Fibroblast of skin of back (primary cell): Measurements from ENCODE around the gene PCNX3. TPM values are rescaled to one million over a fixed set of nuclear protein-coding genes. Genes with fewer than 3 reads are reported as not detected.

Experiments used
- DNase-seq: peaks from one replicate; pipeline ENCODE4 v3.0.0-alpha.2; 2013
- polyA plus RNA-seq, 2 experiments: library from polyadenylated mRNA; unstranded; fragments of 120-200 nt; gene quantifications; one replicate each; pipeline ENCODE4 v1.2.1, GENCODE V29; 2013; ENCODE audit not compliant: insufficient read length in 2 of 2

The PCNX3 gene
- 37.4 TPM for polyA plus RNA-seq (2013, experiment 1 of 2; ENCODE audit: insufficient read length)
- 19.9 TPM for polyA plus RNA-seq (2013, experiment 2 of 2; ENCODE audit: insufficient read length)

DNA sequence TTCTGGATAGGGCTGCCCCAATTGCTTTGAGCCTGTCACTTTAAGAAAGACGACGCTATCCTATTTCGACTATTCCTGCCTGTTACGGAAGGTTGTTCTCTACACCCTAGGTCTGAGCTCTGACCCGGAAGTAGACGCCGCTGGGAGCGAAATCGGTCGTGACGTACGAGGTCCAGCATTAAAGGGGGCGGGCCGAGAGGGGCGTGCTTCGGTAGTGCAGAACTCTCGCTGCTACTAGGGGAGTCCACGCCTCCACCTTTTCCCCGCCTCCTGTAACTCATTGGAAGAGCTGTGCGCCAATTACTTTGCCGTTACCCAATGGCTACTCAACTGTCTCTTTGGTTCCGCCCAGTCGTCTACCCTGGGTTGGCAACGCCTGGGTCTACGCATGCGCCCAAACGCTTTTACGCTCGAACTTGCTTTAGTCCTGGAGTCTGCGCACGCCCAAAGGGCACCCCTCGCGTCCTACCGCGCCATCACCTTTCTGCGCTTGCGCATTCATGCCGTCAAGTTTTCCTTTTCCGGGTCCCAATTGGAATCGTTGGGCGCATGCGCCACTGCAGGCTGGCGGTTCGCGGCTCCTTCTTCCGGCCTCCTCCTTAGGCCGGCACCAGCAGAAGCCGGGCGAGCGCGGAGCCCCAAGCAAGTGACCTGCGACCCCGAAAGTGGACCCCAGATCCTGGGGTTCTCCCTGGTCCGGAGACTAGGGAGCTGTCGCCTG, at the start of gene PCNX3:
Gene PCNX3 (plus strand): TSS at position 548 of the 721 bp plus-strand sequence. CDS start 536 bp downstream, outside the sequence.
- DNase-seq = peak; percentile 100

DNA sequence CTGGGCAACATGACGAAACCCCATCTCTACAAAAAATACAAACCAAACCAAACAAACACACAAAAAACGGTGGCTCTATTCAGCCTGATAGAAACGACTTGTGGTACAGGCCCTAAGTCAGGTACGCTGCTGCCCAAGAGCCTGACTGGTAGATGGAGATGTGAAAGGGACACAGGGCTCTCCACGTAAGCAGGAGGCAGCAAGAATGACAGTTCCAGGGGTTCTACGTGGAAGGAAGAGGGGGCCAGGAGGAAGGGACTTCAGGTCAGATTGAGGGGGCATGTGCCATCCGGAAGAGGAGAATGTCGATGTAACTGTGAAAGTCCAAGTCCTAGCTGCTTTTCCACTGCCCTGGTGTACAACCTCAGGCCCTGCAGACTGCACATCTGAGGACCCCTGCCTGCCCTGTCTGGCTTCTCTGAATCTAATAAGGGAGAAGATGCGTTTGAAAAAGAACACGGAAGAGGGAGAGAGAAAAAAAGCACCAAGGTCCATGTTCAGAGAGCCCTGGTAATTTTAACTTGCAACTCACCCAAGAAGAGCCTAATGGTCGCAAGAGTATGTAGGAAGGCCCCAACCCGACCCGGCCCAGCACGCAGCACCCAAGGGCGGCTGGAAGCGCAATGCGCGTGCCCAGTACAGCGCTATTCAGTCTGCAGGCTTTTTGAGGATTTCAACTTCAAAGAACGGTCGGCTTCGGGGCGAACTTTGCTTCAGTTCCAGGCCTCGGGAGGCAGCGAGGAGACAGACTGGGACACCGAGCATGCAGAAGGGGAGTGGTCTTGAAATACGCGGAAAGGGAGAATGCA, 46.2 kb upstream of the PCNX3 start:
- no peak for DNase-seq

- peak; percentile 99 for DNase-seq
Measured at GRCh38 chr11:65569973-65570918, 45.3 kb upstream of the PCNX3 start, which contains the start of gene ZNRD2. Gene ZNRD2, plus strand, starts transcription at chr11:65570477. Its CDS starts 15 bp downstream, at chr11:65570492.

- DNase-seq = no peak
Measured at GRCh38 chr11:65571420-65571819, 44.2 kb upstream of the PCNX3 start.

GRCh38 chr11:65571940-65572339, 43.6 kb upstream of the PCNX3 start:
- DNase-seq = peak; percentile 56

DNA sequence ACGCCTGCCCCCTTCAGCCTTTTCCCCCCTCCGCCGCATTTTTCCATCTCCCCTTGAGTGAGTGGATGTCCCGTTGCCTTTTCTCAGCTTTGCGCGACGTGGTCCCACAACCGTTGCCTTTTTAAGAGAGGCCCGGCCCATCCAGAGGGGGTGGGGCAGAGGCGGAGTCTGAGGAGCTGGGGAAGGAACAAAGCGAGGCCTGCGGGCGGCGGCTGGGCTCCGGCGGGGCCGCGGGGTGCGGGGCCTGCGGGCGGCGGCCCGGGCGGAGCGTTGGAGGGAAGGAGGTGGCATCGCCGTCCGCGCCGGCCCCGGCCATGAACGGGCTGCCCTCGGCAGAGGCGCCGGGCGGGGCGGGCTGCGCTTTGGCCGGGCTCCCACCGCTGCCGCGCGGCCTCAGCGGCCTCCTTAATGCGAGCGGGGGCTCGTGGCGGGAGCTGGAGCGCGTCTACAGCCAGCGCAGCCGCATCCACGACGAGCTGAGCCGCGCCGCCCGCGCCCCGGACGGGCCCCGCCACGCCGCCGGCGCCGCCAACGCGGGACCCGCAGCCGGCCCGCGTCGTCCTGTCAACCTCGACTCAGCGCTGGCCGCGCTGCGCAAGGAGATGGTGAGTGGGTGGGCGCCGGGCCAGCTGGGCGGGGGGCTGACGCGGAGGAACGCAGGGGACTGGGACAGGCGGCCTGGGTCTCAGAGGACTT, 43.1 kb upstream of the PCNX3 start, which contains the start of gene FAM89B:
Gene FAM89B (plus strand): TSS at position 183 of the 696 bp plus-strand sequence. CDS start 132 bp downstream, at position 315.
- DNase-seq = peak; percentile 89

DNA sequence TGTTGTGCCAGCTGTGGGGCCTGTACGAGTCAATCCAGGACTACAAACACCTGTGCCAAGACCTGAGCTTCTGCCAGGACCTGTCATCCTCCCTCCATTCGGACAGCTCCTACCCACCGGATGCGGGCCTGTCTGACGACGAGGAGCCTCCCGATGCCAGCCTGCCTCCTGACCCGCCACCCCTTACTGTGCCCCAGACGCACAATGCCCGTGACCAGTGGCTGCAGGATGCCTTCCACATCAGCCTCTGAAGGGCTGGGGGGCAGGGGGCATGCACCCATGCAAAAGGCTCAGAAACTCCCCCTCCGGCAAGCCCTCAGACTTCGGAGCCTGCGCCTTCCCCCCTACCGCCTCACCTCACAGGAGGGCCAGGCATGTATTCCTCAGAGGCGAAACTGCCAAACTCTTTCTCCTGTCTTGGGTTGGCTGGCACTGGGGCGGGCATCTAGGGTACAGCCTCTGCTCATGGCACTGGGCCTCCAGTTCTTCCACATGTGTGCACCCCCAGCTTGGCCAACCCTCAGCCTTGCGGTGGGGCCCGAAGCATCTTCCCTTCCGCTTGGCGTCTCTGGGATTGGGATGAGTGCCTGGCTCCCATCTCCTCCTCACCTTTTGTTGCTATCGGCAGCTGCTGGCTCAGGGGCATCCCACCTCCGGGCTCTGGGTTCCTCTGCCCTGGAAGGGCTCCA, 42.0 kb upstream of the PCNX3 start:
- no peak for DNase-seq

DNA sequence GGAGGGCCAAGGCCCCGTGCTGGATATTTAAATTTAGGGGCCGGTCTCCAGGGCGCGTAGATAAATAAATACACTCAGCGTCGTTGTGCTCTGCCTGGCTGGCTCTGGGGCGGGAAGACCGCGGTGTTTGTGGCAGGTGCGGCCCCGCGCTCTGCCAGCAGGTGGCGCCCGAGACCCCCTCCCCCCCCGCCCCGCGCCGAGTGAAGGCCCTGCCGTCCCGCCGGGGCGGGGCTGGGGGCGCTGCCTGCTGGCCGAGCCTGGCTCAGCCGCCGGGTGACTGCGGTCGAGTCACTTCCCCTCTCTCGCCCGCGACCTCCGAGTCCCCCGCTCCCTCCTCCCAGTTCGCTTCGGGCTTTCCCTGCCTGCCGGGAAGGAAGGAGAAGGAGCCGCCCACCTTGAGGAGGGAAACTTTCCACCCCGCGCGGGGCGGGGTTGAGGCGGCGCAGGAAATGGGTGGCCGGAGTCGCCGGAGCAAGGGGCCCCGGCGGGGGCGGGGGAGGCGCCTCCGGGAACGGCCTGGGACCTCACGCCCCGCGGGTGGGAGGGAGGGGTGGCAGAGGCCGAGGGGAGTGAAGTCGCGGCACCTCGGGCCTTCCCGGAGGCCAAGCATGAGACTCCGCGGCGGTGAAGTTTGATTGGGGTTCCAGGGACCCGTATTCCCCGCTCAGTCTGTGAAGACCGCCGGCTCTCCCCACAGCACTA, 41.3 kb upstream of the PCNX3 start:
- DNase-seq = peak; percentile 97

- no peak for DNase-seq
Measured at GRCh38 chr11:65574811-65575567, 40.6 kb upstream of the PCNX3 start.

- DNase-seq = peak; percentile 55
Measured at GRCh38 chr11:65575568-65576231, 39.9 kb upstream of the PCNX3 start, which contains the start of gene EHBP1L1. Gene EHBP1L1, plus strand, starts transcription at chr11:65576053. Its CDS starts 250 bp downstream, at chr11:65576303.

GRCh38 chr11:65576232-65576866, 39.2 kb upstream of the PCNX3 start:
- no peak for DNase-seq

DNA sequence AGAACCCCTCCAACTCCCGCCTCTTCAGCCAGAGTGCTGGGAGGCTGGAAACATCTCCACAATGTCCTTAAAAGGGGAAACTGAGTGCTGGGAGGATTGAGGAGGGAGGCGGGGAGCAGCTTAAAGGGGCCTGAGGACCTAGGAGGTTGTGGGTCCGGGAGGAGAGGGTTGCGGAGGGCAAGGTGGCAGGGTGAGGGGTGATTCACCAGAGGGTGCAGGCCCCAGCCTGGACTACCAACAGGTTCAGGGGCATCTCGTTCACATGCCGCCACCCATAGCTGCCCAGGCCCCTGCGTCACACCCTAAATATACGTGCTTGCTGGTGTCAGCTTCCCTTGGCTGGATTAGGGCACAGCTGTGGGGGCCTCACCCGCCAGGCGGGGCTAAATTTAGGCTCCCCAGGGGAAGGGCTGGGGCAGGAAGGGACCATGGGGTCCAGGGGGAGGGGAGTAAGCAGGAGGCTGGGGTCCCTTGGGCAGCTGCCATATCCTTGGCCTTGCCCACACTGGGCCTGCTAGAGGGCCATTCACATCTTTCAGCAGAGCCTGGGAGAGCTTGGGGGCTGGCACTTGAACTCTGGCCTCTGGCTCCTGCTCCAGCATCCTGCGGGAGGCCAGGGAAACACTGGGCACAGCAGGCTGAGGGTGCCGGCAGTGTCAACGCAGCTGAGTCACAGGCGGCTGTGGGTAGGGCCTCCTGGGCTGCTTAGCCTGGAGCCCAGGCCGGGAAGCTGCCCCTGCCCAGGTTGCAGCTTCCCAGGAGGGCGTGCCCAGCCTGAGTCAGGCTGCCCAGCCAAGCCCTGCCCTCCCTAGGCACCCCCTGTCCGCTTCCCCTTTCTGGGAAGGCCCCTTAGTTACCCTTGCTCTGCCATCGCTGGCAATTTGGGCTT, 38.5 kb upstream of the PCNX3 start:
- peak; percentile 84 for DNase-seq

GRCh38 chr11:65577756-65578109, 37.8 kb upstream of the PCNX3 start:
- no peak for DNase-seq

DNA sequence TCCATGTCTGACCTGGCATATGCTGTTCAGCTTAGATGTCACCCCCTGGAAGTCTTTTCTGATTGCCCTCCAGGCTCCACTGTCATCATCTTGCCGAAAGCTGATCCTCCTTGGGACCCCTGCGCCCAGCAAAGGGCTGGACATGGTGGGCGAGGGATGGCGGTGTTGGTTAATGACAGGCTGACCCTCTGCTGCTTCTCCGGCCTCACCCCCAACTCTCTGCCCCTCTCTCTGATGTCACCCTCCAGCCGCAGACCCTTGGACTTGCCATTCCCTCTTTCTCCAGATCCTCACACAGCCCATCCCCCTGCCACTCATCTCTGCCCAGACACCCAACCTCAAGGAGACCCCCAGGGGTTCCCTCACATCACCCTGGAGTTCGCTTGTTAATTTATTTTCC, 37.4 kb upstream of the PCNX3 start:
- no peak for DNase-seq

- DNase-seq = no peak
Measured at GRCh38 chr11:65578667-65579066, 36.9 kb upstream of the PCNX3 start.

GRCh38 chr11:65579291-65579690, 36.3 kb upstream of the PCNX3 start:
- DNase-seq = no peak

DNA sequence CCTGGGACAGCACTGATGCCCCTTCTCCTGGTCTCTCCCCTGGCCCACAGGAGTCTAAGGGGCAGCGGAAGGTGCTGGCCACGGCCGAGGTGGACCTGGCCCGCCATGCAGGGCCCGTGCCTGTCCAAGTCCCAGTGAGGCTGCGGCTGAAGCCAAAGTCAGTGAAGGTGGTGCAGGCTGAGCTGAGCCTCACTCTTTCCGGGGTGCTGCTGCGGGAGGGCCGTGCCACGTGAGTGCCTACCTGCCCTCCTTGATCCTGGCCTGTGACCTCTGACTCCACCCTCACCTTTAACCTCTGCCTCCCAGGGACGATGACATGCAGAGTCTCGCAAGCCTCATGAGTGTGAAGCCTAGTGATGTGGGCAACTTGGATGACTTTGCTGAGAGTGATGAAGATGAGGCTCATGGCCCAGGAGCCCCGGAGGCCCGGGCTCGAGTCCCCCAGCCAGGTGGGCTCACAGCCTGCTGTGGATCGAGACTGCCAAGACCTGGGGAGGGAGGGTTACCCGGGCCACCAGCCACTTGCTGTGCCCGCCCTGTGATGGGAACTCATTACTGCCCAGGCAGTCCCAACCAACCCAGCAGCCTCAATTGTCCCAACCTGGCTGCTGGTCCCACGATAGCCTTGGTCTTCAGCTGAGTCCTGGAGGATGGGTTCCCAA, 35.4 kb upstream of the PCNX3 start:
- no peak for DNase-seq
